Retinal pigment epithelial cell (primary cell): ENCODE results near the gene MYO18A.

ENCODE experiments used
- DNase-seq: peaks from one replicate; pipeline ENCODE4 v3.0.0-alpha.2; 2010; ENCODE audit warnings: low read depth
- H3K4me3 ChIP-seq: 2 replicates; pipeline ENCODE4 v1.5.1; 2011; ENCODE audit warnings: mild to moderate bottlenecking, low read length, control low read depth, moderate library complexity
- CTCF ChIP-seq: conservative IDR thresholded peaks from 2 replicates; pipeline ENCODE4 v1.5.1; 2011; ENCODE audit warnings: low read depth, low read length, control low read depth, inconsistent platforms

The MYO18A gene

GRCh38 chr17:29127840-29128239 is 52.4 kb downstream of the MYO18A start:
- no peak overlapping the region for H3K4me3 ChIP-seq
- no peak for DNase-seq
- TF ChIP-seq CTCF: no peak

- TF ChIP-seq CTCF: no peak
- no peak for DNase-seq
- H3K4me3 ChIP-seq: no peak overlapping the region
Measured at GRCh38 chr17:29126268-29126930, 53.8 kb downstream of the MYO18A start.

GRCh38 chr17:29125651-29126050 is 54.5 kb downstream of the MYO18A start:
- no peak for TF ChIP-seq CTCF
- no peak overlapping the region for H3K4me3 ChIP-seq
- DNase-seq: no peak

GRCh38 chr17:29124925-29125273 is 55.3 kb downstream of the MYO18A start:
- TF ChIP-seq CTCF: no peak
- no peak overlapping the region for H3K4me3 ChIP-seq
- DNase-seq: no peak

- DNase-seq: no peak
Measured at GRCh38 chr17:29124135-29124924, 55.9 kb downstream of the MYO18A start.

GRCh38 chr17:29123111-29123510 is 57.1 kb downstream of the MYO18A start:
- no peak for TF ChIP-seq CTCF
- H3K4me3 ChIP-seq: no peak overlapping the region
- no peak for DNase-seq

More at GRCh38 chr17:29124135-29124924, 55.9 kb downstream of the MYO18A start:
- H3K4me3 ChIP-seq: no peak overlapping the region
- TF ChIP-seq CTCF: peak; percentile 80

- no peak overlapping the region for H3K4me3 ChIP-seq
- DNase-seq: no peak
- TF ChIP-seq CTCF: no peak
Measured at GRCh38 chr17:29121442-29121841, 58.8 kb downstream of the MYO18A start.
